ENCODE results near the gene FASTKD3. TPM values are rescaled to one million over a fixed set of nuclear protein-coding genes. Genes with fewer than 3 reads are reported as not detected.
A peak's percentile ranks its signal among the peaks of the same experiment; 100 is the strongest.

Gene FASTKD3
- total RNA-seq, 2 experiments from 2014 or later, result 23.3 to 23.6 TPM

DNA sequence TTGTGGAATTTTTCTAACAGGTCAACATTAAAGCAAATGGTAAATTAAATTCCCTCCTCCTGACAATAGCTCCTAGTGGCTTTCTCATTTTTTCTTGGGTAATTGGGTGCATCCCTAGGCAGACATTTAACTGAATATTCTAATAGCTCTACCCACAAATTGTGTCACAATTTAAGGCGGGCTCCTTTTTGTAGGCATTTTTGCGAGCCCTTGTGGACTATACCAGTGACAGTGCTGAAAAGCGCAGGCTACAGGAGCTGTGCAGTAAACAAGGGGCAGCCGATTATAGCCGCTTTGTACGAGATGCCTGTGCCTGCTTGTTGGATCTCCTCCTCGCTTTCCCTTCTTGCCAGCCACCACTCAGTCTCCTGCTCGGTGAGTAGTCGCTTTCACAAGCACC is 20.1 kb upstream of the FASTKD3 start:
- Mint-ChIP-seq H3K4me3 (no peak overlapping the region), H3K27me3 (no peaks in the 10 kb centered on the region), H3K36me3 (peaks cover 28% of the 10 kb centered on the region), H3K9me3 (no peaks in the 10 kb centered on the region), H3K4me1 (peaks cover 7% of the 10 kb centered on the region), H3K27ac (no peak overlapping the region)
- DNase-seq, result no peak

DNA sequence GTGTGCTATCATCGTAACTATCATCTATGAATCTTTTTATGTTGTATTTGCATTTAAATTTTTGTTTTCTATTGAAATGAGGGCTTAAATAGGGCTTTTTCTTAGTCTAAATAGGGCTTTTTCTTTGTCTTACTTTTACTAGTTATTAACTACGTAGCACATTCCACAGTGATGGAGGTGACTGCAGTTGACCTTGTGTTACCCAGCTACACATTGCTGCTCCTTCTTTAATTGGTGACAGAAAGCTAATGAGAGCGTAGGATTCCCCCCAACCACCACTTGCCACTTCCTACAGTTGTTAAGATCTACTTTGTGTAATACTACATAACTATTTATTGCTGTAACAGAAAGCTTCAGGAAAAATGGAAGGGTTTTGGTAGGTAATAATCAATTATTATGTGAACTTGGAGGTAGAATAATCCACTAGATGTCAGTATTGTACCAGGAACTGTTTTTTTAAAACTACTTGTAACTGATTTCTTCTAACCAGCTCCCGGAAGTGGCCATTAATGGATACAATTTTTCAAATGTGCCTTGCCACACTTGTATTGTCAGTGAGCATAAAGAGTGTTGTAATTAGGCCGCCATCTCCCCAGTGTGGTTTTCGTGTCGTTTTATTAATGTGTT is 18.1 kb upstream of the FASTKD3 start:
- Mint-ChIP-seq H3K4me3 (no peak overlapping the region), H3K36me3 (peaks cover 19% of the 10 kb centered on the region), H3K27ac (no peak overlapping the region), H3K27me3 (no peaks in the 10 kb centered on the region), H3K9me3 (no peaks in the 10 kb centered on the region), H3K4me1 (peaks cover 7% of the 10 kb centered on the region)
- DNase-seq, result no peak

DNA sequence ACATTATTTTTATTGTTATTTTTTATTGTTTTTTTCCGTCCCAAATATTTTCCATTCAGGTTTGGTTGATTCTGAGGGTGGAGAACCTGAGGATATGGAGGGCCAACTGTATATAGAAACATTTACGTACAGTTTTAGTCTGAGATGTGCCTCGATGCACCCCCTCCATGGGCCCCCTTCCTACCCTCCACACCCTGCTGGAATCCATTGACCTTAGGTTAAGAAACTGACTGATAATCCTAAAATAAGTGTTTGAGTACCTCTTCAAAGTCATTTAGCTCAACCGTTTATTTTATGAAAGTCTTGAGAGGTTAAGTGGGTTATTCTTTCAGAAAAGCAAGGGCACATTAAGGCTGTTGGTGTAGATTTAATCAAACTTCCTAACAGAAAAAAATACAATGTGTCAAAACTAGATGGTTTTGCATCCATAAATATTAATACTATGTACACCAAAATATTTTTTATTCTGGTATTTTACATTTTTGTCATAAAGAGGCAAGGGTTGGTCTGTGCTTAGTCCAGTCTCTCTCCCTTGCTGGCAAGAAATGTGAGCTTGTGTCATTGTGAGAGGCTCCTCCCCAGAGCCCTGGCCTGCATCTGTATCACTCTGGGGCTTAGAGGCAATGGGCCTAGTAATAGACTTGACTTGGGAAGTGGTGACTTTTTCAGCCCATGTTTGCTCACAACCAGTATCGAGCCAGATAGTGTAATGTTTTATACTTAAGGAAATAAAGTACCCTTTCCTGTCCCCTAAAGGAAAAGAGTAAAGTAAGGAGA is 15.8 kb upstream of the FASTKD3 start:
- peaks cover 30% of the 10 kb centered on the region for H3K36me3 Mint-ChIP-seq
- no peak for DNase-seq
- H3K9me3 Mint-ChIP-seq, result no peaks in the 10 kb centered on the region
- no peak overlapping the region for H3K27ac Mint-ChIP-seq
- H3K27me3 Mint-ChIP-seq, result no peaks in the 10 kb centered on the region
- H3K4me1 Mint-ChIP-seq, result peaks cover 21% of the 10 kb centered on the region
- H3K4me3 Mint-ChIP-seq, result no peak overlapping the region

DNA sequence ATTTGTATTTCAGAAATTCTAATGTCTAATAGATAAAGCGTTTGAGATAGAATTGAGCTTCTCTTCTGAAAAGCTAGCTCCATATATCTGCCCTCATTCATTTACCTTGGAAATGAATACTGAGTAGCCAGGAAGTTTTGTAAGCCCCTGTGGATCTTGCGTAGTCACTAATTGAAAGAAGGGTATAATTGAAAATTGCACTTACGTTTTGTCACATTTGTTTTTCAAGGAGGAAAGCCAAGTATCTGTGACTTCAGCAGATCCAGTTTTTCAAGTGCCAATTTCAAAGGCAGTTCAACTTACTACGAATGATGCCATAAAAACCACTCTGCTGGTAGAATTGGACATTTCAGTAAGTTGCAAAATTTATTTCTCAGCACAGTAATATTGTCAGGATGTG is 14.1 kb upstream of the FASTKD3 start:
- Mint-ChIP-seq H3K27me3 (no peaks in the 10 kb centered on the region), H3K27ac (no peak overlapping the region), H3K4me1 (peaks cover 33% of the 10 kb centered on the region), H3K4me3 (no peak overlapping the region), H3K36me3 (peaks cover 30% of the 10 kb centered on the region), H3K9me3 (no peaks in the 10 kb centered on the region)
- no peak for DNase-seq

DNA sequence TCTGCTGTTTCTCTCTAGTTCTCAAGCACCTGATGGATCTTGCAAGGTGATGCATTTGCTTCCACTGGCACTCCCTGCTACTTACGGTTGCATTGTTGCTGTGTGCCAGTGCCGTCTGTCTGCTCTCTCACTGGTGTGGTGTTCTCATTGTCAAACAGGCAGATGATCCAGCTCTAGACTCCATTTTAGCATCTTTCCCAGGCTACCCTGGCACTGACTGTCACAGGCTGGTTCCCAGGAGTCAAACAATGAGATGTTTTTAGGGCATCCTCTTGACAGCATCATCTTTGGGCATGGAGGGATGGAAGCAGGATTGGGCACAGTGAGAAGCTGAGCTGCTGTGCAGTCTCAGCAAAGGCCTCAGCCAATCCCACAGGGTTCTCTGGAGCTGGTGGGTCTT is 13.0 kb upstream of the FASTKD3 start:
- no peaks in the 10 kb centered on the region for H3K27me3 Mint-ChIP-seq
- H3K27ac Mint-ChIP-seq, result no peak overlapping the region
- no peak for DNase-seq
- H3K36me3 Mint-ChIP-seq, result peaks cover 36% of the 10 kb centered on the region
- no peaks in the 10 kb centered on the region for H3K9me3 Mint-ChIP-seq
- H3K4me1 Mint-ChIP-seq, result peaks cover 35% of the 10 kb centered on the region
- no peak overlapping the region for H3K4me3 Mint-ChIP-seq

DNA sequence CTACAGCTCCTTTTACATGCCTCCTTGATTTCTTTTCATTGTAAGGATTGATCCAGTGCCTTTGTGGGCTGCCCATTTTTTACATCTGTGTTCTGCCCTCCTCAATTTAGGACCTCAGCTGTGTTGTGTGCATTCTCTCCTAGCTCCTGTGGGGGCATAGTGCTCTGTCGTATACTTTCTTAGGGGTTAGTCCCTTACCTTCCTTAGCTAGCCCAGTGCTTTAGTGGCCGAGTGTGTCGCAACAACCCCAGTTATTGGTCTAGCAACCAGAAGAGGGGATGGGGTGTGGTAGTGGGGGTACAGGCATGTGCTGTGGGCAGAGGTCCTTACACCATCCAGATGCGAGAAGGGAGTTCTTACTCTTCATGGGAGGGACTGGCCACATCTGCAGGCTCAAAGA is 12.3 kb upstream of the FASTKD3 start:
- Mint-ChIP-seq H3K27ac (no peak overlapping the region), H3K4me3 (no peak overlapping the region), H3K4me1 (peaks cover 41% of the 10 kb centered on the region), H3K9me3 (no peaks in the 10 kb centered on the region), H3K36me3 (peaks cover 43% of the 10 kb centered on the region), H3K27me3 (no peaks in the 10 kb centered on the region)
- no peak for DNase-seq

DNA sequence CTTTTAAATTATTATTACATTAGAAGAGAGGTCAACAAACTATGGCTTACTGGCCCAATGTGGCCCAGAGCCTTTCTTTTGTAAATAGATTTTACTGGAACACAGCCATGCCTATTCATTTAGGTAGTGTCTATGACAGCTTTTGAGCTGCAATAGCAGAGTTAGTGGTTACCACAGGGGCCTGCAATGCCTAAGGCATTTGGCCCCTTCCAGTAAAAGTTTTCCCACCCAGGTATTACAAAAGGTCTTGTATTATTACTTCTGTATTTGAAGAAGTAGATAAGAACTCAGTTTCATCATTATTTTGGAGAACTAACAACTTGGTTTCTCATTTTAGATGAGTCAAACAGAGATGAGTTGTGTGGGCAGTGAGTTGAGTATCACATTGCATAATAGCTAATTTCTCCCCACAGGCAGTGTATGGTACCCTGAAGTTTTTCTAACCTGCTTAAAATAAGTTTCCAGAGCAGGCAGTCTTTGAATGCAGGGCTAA is 9.6 kb upstream of the FASTKD3 start:
- no peaks in the 10 kb centered on the region for H3K9me3 Mint-ChIP-seq
- H3K4me1 Mint-ChIP-seq, result peaks cover 47% of the 10 kb centered on the region
- H3K4me3 Mint-ChIP-seq, result peak overlapping the region; percentile 42
- no peaks in the 10 kb centered on the region for H3K27me3 Mint-ChIP-seq
- H3K27ac Mint-ChIP-seq, result peak overlapping the region; percentile 88
- peaks cover 49% of the 10 kb centered on the region for H3K36me3 Mint-ChIP-seq
- DNase-seq, result no peak

DNA sequence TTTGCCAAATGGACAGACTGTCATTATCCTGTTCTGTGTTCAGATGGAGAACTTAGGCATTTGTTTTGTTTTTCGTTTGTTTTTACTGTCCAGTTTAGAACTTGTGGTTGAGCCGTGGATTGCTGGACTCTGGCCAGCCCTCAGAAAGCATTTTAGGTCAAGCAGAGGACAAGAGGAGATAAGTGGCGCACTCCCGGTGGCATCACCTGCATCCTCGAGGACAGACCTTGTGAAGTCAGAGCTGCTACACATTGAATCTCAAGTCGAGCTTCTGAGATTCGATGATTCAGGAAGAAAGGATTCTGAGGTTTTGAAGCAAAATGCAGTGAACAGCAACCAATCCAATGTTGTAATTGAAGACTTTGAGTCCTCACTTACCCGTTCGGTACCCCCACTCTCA is 9.0 kb upstream of the FASTKD3 start:
- Mint-ChIP-seq H3K4me1 (peaks cover 53% of the 10 kb centered on the region), H3K27ac (peak overlapping the region; percentile 88), H3K9me3 (no peaks in the 10 kb centered on the region), H3K4me3 (peak overlapping the region; percentile 42), H3K27me3 (no peaks in the 10 kb centered on the region), H3K36me3 (peaks cover 54% of the 10 kb centered on the region)
- DNase-seq, result no peak

DNA sequence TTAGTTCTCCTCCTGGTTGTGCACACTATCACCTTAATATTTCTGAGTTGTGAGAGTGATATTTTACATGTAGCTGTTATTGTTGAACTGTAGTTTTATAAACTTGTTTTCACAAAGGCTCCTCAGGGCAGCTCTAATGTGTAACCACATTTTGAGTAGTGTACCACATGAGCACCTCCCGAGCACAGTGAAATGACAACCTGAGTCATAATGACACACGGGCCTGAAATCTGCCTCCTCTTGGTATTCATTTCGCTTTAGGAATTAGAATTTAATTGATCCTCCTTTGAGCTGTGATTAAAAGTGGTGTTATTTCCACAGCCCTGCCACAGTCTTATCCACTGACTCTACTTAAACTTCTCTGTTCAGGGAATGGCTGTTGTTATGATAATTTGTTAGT is 8.0 kb upstream of the FASTKD3 start:
- Mint-ChIP-seq H3K4me3 (no peak overlapping the region), H3K9me3 (no peaks in the 10 kb centered on the region), H3K27me3 (no peaks in the 10 kb centered on the region), H3K36me3 (peaks cover 58% of the 10 kb centered on the region), H3K4me1 (peaks cover 59% of the 10 kb centered on the region), H3K27ac (peak overlapping the region; percentile 3)
- DNase-seq, result no peak

DNA sequence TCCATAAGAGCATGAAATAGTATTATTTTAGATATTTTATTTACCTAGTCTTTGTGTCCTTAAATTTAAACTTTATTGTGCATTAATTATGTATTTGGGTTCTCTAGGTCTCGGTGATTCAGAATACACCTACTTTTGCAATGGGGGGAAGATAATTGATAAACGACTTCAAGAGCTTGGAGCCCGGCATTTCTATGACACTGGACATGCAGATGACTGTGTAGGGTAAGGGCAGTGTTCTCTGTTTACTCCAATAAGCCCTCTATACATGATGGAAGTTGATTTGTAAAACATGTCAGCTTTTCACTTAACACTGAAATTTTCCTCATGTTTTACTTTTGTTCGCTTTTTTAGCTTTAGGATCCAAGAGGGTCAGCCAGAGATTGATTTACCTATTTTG is 6.3 kb upstream of the FASTKD3 start:
- Mint-ChIP-seq H3K27me3 (no peaks in the 10 kb centered on the region), H3K36me3 (peaks cover 60% of the 10 kb centered on the region), H3K27ac (no peak overlapping the region), H3K9me3 (no peaks in the 10 kb centered on the region), H3K4me1 (peaks cover 64% of the 10 kb centered on the region), H3K4me3 (no peak overlapping the region)
- DNase-seq, result no peak

DNA sequence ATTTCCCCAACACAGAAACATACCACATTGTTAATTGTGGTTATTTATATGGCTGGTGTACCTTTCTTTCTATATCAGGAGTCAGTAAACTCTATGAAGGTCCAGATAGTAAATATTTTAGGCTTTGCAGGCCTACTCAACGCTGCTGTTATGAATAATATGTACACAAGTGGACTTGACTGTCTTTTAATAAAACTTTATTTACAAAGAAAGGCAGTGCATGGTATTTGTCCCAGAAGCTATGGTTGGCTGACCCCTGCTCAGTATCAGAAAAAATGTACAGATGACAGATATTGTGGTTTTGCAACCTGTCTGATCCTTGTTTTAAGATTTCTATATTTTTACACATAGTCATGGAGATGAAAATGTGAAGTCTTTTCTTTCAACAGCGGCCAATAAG is 5.8 kb upstream of the FASTKD3 start:
- DNase-seq, result no peak
- H3K36me3 Mint-ChIP-seq, result peaks cover 61% of the 10 kb centered on the region
- H3K27ac Mint-ChIP-seq, result no peak overlapping the region

DNA sequence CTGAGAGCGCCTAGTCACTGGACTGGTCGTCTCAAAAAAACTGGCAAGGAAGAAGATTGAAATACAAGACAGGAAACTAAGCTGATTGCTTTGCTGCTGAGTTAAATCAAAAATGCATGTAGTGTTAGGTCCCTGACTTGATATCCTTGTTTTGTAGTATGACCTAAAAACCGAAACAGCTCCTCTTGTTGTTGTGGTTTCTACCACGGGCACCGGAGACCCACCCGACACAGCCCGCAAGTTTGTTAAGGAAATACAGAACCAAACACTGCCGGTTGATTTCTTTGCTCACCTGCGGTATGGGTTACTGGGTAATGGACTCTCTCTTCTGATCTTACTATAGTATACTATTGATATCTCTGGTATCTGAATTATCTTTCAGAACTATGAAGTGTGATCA is 4.4 kb upstream of the FASTKD3 start:
- DNase-seq, result no peak
- Mint-ChIP-seq H3K36me3 (peaks cover 56% of the 10 kb centered on the region), H3K27ac (peak overlapping the region; percentile 27), H3K27me3 (no peaks in the 10 kb centered on the region), H3K9me3 (no peaks in the 10 kb centered on the region), H3K4me3 (peak overlapping the region; percentile 23), H3K4me1 (peaks cover 57% of the 10 kb centered on the region)

More for the DNA sequence above, 5.8 kb upstream of the FASTKD3 start:
- H3K9me3 Mint-ChIP-seq, result no peaks in the 10 kb centered on the region
- no peak overlapping the region for H3K4me3 Mint-ChIP-seq
- peaks cover 66% of the 10 kb centered on the region for H3K4me1 Mint-ChIP-seq
- H3K27me3 Mint-ChIP-seq, result no peaks in the 10 kb centered on the region

DNA sequence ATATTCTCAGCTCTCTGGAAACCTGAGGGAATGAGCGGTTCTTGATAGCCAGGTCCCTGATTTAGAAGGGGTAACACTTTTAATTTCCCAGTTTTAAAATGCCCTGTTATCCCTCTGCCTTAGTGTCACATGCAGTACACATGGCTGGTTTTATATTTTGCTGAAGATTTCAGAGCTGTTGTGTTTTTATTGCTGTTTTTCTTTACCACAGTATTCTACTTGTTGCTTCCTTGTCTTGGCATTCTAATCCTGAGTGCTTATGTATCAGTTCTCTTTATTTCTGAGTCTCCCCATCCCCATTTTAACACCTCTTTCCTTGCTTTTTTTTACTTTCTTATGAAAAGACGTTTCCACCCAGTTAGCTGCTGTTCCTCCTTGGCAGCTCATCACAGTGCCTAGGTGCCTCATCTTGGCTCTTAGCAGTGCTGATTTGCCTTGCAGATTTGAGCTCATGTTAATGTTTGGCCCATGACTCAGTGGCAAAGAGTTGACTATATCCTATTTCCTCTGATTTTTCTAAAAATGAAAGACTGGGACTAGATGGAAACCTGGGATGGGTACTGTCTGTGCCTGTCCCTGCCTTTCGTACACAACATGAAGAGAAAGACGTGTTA is 3.8 kb upstream of the FASTKD3 start:
- Mint-ChIP-seq H3K9me3 (no peaks in the 10 kb centered on the region), H3K4me3 (peak overlapping the region; percentile 23), H3K27me3 (no peaks in the 10 kb centered on the region), H3K4me1 (peaks cover 57% of the 10 kb centered on the region), H3K27ac (peak overlapping the region; percentile 16), H3K36me3 (peaks cover 50% of the 10 kb centered on the region)
- DNase-seq, result no peak

DNA sequence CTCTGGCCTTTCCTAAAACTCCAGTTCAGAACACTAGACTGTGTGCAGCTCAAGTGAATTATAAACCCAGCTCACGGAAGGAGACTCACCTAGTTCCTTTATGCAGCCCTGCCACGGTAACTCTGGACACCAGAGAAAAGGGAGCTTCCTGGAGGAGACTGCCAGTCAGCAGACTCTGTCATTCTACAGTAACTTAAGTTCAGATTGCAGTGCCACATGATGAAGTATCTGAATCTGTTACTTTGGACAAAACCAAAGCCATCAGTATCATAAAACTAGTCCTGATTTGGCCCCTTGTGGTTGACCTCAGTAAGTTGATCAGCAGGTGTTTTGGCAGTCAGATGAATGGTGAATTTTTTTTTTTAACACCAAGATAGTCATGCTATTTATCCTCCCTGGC is 2.8 kb upstream of the FASTKD3 start:
- H3K4me1 Mint-ChIP-seq, result peaks cover 62% of the 10 kb centered on the region
- no peaks in the 10 kb centered on the region for H3K27me3 Mint-ChIP-seq
- no peaks in the 10 kb centered on the region for H3K9me3 Mint-ChIP-seq
- peak overlapping the region; percentile 58 for H3K27ac Mint-ChIP-seq
- DNase-seq, result no peak
- H3K4me3 Mint-ChIP-seq, result peak overlapping the region; percentile 23
- H3K36me3 Mint-ChIP-seq, result peaks cover 50% of the 10 kb centered on the region

DNA sequence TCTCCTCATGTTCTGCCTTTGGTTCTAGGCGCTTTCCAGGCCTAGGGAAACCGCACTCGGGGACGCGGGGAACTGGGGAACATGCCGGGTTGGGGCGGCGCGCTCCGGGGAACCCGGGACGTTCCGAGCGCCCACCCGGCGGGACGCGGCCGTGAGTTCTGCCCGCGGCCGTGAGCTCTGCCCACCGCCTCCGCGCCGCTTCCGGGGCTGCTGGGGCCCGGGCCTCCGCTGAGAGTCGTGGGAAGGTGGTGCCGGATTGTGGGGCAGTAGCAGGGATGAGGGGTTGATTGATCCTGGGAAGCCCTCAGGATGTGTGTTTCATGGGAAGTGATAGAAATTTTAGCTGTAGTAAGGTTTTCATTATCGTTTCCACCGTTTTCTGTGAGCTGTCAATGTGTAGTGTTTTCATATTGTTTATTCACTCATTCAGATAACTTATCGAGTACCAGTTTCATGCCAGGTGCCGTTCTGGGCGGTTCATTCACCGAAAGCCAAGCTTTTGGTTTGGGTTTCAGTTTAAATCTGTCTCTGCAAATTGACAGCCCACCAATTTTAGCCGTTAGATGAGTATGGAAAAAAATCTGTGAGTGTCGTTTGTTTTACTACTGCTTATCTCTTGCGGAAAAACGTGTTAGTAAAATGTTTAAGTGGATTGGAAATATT is 774 bp upstream of the FASTKD3 start:
- no peaks in the 10 kb centered on the region for H3K27me3 Mint-ChIP-seq
- no peaks in the 10 kb centered on the region for H3K9me3 Mint-ChIP-seq
- peaks cover 55% of the 10 kb centered on the region for H3K36me3 Mint-ChIP-seq
- peaks cover 72% of the 10 kb centered on the region for H3K4me1 Mint-ChIP-seq
- peak; percentile 49 for DNase-seq
- H3K4me3 Mint-ChIP-seq, result peak overlapping the region; percentile 85
- peak overlapping the region; percentile 90 for H3K27ac Mint-ChIP-seq

All from activated naive CD8-positive, alpha-beta T cell treated with anti-CD3 and anti-CD28 coated beads for 36 hours (primary cell).